Left ventricle myocardium inferior (tissue), 1 donor: ENCODE measurements around the gene INPPL1. TPM values are rescaled to one million over a fixed set of nuclear protein-coding genes. Genes with fewer than 3 reads are reported as not detected.

Source experiments
- DNase-seq: peaks from one replicate; pipeline ENCODE4 v3.0.0-alpha.2; 2020
- H3K27ac ChIP-seq: fragments of 200-600 bp; replicated peaks from 2 replicates; pipeline ENCODE4 v1.8.0; 2021
- H3K27me3 ChIP-seq: fragments of 200-600 bp; 2 replicates; pipeline ENCODE4 v1.8.0; 2021; ENCODE audit warnings: low read depth
- H3K36me3 ChIP-seq: fragments of 200-600 bp; 2 replicates; pipeline ENCODE4 v1.8.0; 2021
- H3K4me1 ChIP-seq: fragments of 200-600 bp; 2 replicates; pipeline ENCODE4 v1.8.0; 2021
- H3K4me3 ChIP-seq: fragments of 200-600 bp; 2 replicates; pipeline ENCODE4 v1.8.0; 2021; ENCODE audit warnings: mild to moderate bottlenecking, moderate library complexity
- H3K9me3 ChIP-seq: fragments of 200-600 bp; replicated peaks from 2 replicates; pipeline ENCODE4 v1.8.0; 2021
- CTCF ChIP-seq: fragments of 200-600 bp; IDR thresholded peaks from 2 replicates; pipeline ENCODE4 v1.8.0; 2021; ENCODE audit warnings: antibody characterized with exemption, mild to moderate bottlenecking, borderline replicate concordance
- intact Hi-C: fragments of 100-400 bp; cut with micrococcal nuclease; formaldehyde crosslinking; loops from one replicate; pipeline ENCODE4 v1.11.0; 2022
- total RNA-seq: library from RNA; stranded (reverse); fragmentation: NEBNext Ultra II Directional; extraction: Animal tissue kit (Norgen Biotek cat#: 25700); gene quantifications from one replicate; pipeline ENCODE4 v1.2.1, GENCODE V29; 2021
- donor health status: DM: no; HTN: yes; CAD: no; lungs with severe emphysema.

The INPPL1 gene
- total RNA-seq, 1 donor from 2014 or later = 115 TPM

DNA sequence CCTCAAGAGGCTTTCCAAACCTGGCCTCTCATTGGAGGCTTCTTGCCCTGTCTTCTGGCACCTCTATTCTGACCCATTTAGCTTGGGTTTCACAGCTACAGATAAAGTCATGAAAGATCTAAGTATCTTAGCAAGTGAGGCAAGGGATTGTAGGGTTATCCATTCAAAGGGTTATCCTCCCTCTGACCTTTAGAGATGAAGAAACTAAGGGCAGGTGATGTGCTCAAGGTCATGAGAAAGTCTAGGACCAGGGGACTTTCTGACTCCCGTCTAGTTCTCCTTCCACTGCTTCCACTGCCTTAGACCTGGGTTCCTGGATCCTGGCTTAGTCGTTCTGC, 12.2 kb downstream of the INPPL1 start:
- H3K27me3 ChIP-seq = peaks cover 19% of the 10 kb centered on the region
- H3K4me3 ChIP-seq = no peak overlapping the region
- H3K4me1 ChIP-seq = peaks cover 60% of the 10 kb centered on the region
- TF ChIP-seq CTCF = no peak
- no peaks in the 10 kb centered on the region for H3K9me3 ChIP-seq
- no peak overlapping the region for H3K27ac ChIP-seq
- no peak for DNase-seq
- intact Hi-C loops = no loop called here
- peaks cover 62% of the 10 kb centered on the region for H3K36me3 ChIP-seq

- Histone ChIP-seq H3K36me3 (peaks cover 56% of the 10 kb centered on the region), H3K9me3 (no peaks in the 10 kb centered on the region), H3K4me3 (no peak overlapping the region), H3K4me1 (peaks cover 57% of the 10 kb centered on the region), H3K27ac (no peak overlapping the region), H3K27me3 (peaks cover 25% of the 10 kb centered on the region)
- TF ChIP-seq CTCF = no peak
- intact Hi-C loops = no loop called here
- no peak for DNase-seq
Observed at GRCh38 chr11:72237112-72237931, 12.8 kb downstream of the INPPL1 start.

GRCh38 chr11:72238040-72238450, 13.5 kb downstream of the INPPL1 start:
- no peaks in the 10 kb centered on the region for H3K9me3 ChIP-seq
- peaks cover 57% of the 10 kb centered on the region for H3K4me1 ChIP-seq
- peak; percentile 71 for TF ChIP-seq CTCF
- intact Hi-C loops = no loop called here
- H3K4me3 ChIP-seq = no peak overlapping the region
- H3K36me3 ChIP-seq = peaks cover 49% of the 10 kb centered on the region
- no peak for DNase-seq
- H3K27me3 ChIP-seq = peaks cover 32% of the 10 kb centered on the region
- H3K27ac ChIP-seq = no peak overlapping the region

- Histone ChIP-seq H3K36me3 (peaks cover 42% of the 10 kb centered on the region), H3K9me3 (no peaks in the 10 kb centered on the region), H3K4me1 (peaks cover 59% of the 10 kb centered on the region), H3K4me3 (peak overlapping the region; percentile 66), H3K27ac (peak overlapping the region; percentile 63), H3K27me3 (peaks cover 38% of the 10 kb centered on the region)
- TF ChIP-seq CTCF = no peak
- DNase-seq = no peak
- intact Hi-C loops = no loop called here
Observed at GRCh38 chr11:72238492-72239312, 14.1 kb downstream of the INPPL1 start.

DNA sequence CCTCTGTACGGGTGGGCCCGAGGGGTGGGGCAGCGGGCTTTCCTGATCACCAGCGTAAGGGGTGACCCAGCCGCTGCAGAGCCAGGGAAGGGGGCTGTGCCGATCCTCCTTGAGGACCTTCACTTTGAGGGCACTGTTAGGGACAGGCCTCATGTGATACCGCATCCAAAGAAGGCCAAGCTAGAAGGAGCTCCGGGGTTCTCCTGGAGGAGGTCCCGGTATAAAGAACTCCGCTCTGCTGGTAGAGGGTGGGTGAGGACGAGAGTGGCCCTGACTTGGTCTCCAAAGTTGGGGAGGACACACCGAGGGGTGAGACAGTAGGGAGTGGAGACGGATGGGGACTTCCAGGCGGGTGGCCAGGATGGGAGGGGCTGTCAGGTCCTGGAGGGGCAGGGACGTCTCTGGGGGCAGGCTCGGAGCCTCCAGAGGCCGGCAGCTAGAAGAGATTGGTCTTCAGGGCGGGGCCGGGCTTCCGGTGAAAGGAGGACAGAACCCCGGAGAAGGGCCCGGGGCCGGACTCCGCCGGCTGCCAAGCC, 14.8 kb downstream of the INPPL1 start:
- intact Hi-C loops = no loop called here
- TF ChIP-seq CTCF = no peak
- H3K4me1 ChIP-seq = peaks cover 66% of the 10 kb centered on the region
- H3K36me3 ChIP-seq = peaks cover 35% of the 10 kb centered on the region
- H3K27me3 ChIP-seq = peaks cover 45% of the 10 kb centered on the region
- H3K4me3 ChIP-seq = peak overlapping the region; percentile 66
- H3K9me3 ChIP-seq = no peaks in the 10 kb centered on the region
- H3K27ac ChIP-seq = peak overlapping the region; percentile 63
- DNase-seq = peak; percentile 71
